GM21360 (cell line): ENCODE data around the gene RAD50.
"Not testable (repeated sequence)": the region's sequence is repeated elsewhere in the genome, so short reads cannot be mapped to it uniquely, and the experiment has no call there.

Experiments used
- ATAC-seq: cut with Tn5 transposase; IDR thresholded peaks from one replicate; pipeline ENCODE4 v1.9.1; 2021; ENCODE audit warnings: mild to moderate bottlenecking, moderate library complexity; ENCODE audit not compliant: unreplicated experiment

RAD50 gene

DNA sequence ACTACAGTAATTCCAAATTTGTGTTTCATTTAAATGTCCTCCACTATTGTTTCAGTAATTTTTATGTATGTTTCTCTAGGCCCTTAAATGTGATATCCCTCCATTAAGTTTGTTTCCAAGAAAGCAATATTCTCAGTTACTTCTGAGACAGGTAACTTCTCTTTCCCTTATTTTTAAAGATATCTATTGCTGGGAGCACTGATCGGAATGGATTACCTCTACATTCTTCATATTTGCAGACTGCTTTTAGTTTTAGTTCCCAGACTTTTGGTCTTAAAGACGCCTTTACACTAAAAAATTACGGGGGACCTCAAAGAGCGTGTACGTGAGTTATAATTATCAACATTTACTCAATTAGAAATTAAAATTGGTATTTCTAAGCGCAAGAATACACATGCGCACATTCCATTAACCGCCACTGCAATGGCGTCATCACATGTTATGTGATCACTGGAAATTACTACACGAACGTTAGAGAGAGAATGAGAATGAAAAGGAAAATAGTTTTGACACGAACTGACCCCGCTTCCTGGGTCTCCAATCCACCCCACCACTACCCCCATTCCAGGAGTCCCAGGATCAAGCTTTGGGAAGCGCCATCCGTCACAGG, 519 bp upstream of the RAD50 start:
- no peak for ATAC-seq

DNA sequence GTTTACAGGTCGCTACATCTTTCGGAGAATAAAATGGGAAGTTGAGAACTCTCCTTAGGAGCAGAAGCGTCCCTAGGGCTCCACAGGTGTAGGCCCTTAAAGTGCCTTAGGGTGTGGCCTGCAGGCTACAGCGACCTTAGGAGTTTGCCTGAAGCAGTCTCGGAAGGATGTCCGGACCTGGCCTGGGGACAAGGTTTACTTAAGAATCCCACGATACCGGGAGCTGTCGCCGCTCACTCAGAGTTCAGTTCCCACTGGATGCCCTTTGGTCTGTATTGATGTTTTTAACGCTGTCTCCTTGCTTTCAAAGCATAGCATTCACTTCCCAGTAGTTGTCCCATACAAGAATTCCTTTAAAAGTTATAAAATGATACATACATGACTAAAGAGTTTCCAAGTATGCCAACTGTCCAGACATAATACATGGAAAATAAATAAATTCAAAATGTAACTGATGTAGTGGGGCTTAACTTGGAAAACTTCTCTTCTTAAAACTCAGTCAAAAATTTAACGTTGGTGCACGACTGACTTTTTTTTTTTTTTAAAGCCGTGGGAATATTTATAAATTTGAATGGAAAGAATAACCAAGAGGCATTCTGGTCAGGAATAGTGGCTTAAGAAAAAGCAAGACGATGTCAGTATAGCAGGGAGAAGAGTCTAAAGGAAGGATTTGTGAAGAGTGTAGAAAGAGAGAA, 848 bp downstream of the RAD50 start:
- ATAC-seq, result peak; percentile 30

DNA sequence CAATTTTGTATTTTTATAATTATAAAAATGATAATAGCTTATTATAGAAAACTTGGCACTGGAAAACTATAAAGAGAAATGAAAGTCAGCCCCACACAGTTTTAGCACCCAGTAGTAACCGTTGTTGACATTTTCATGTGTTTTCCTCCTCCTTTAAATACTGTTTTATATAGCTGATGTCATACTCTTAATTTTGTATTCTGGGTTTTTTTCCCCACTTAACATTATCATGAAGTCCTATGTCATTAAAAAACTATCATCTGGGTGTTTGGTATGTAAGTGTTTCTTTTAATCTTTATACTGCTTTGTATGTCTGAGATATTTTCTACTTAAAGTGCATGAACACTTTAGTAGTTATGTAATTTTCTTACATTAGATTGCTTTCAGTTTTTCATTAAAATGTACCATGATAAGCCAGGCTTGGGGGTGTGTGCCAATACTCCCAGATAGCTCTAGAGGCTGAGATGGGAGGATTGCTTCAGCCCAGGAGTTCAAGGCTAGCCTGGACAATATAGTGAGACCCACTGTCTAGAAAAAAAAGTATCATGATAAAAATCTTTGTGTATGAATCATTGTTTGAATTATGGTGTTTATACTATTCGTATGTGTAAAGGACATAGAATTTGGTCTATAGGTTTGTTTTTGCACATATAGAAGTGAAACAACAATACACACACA, 2.7 kb downstream of the RAD50 start:
- ATAC-seq, result no peak

DNA sequence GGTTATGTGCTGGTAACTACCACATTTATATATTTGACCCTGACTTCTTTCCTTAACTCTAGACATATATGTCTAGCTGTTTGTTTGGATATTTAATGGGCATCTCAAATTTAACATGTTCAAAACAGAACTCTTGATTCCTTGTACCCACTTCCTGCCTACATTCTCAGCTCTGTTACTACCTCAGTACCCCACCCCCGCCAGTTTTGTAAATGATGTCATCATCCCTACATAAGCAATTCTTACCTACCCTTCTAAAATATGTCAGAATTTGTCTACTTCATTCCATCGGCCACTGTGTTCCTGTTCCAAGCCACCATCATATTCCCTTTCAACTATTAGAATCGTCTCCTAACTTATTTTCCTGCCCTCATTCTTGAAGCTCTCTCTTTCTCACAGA, 4.8 kb downstream of the RAD50 start:
- ATAC-seq, result no peak

DNA sequence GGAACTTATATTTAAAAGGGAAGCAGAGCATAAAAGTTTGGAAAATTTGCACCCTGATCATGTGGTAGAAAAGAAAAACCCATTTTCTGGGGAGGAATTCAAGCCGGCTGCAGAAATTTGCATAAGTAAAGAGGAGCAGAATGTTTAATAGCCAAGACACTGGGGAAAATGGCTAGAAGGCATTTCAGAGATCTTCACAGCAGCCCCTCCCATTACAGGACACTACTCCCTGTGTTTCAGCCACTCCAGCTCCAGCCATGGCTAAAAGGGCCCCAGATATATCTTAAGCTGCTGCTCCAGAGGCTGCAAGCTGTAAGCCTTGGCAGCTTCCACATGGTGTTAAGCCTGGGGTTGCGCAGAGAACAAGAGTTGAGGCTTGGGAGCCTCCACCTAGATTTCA, 7.8 kb downstream of the RAD50 start:
- ATAC-seq, result not testable (repeated sequence)

GRCh38 chr5:132566657-132567056, 9.9 kb downstream of the RAD50 start:
- no peak for ATAC-seq

DNA sequence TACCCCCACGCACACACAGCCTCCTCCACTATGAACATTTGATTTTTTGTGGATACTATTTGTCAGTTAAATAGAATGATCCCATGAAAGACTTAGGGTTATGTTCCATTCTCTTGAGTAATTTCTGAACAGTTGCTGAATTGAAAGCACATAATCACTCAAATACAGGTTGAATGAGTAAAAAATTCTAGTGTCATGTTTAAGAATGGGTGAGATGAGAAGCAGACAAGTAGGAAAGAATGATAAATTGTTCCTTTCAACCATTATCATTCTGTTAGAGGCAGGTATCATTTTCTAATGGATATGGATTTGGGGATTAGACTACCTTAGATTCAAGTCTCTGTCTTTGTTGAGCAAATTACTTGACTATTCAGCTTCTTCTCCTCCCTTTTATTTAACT, 19.3 kb downstream of the RAD50 start:
- no peak for ATAC-seq

- ATAC-seq, result not testable (repeated sequence)
Measured at GRCh38 chr5:132584560-132584959, 27.8 kb downstream of the RAD50 start.

- no peak for ATAC-seq
Measured at GRCh38 chr5:132586063-132586462, 29.3 kb downstream of the RAD50 start.

- no peak for ATAC-seq
Measured at GRCh38 chr5:132589467-132589866, 32.7 kb downstream of the RAD50 start.

- ATAC-seq, result no peak
Measured at GRCh38 chr5:132591145-132591544, 34.4 kb downstream of the RAD50 start.

GRCh38 chr5:132592521-132592920, 35.7 kb downstream of the RAD50 start:
- no peak for ATAC-seq

GRCh38 chr5:132594170-132594569, 37.4 kb downstream of the RAD50 start:
- ATAC-seq, result no peak

DNA sequence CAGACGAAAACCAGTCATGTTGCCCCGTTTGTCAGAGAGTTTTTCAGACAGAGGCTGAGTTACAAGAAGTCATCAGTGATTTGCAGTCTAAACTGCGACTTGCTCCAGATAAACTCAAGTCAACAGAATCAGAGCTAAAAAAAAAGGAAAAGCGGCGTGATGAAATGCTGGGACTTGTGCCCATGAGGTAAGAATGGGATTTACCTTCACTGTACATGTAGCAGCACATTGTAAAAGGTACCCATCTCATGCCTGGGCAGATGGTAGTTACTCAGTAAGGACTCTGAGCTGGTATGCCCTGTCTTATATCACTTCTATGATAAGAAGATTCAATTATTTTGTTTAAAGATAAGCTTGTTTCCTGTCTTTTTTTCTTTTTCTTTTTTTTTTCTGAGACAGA, 38.8 kb downstream of the RAD50 start:
- ATAC-seq, result no peak

GRCh38 chr5:132601071-132601728, 44.4 kb downstream of the RAD50 start:
- ATAC-seq, result no peak

GRCh38 chr5:132607095-132607494, 50.3 kb downstream of the RAD50 start:
- no peak for ATAC-seq

GRCh38 chr5:132608107-132608506, 51.3 kb downstream of the RAD50 start:
- ATAC-seq, result no peak

DNA sequence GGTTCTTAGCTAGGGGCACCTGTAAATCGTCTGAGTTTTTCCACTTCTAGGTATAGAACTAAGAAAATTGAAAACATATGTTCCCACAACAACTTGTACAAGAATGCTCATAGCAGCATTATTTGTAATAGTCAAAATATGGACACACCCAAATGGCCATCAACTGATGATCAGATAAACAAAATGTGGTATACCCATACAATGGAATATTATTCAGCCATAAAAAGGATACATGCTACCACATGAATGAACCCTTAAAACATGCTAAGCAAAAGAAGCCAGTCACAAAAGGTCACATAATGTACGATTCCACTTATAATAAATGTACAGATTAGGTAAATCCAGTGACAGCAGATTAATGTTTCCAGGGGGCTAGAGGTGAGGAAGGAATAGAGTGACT, 55.2 kb downstream of the RAD50 start:
- no peak for ATAC-seq

DNA sequence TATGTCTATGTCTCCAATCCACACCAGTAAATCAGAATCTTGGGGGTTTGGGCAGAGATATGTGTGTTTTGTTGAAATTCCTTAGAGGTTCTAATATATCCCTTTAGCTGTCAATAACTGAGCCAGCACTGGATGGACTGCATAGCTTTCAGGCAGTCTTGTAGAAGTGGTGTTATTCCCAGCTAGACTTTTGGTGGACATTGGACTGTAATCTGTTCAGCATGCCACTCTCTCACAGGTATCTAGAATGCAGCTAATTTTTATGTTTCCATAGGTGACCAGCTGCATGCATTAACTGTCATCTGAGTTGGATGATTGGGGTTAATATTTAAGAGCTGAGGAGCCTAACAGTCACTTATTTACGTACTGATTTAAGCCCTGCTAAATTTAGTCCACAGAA, 56.1 kb downstream of the RAD50 start:
- ATAC-seq, result no peak

DNA sequence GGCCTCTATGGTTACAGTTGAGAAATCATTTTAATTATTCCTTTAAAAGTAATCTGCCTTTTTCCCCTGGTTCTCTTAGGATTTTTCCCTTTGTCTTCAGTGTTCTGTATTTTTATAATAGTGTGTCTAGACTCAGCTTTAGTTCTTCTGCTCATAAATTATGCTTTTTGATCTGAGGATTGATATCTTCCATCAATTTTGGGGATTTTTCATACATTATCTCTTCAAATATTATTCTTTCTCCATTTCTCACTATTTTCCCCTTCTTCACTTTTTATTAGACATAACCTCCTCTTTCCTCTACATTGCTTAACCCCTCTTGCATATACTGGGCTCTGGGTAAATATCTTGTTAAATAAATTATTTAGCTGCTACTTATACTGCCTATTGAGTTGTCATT, 64.9 kb downstream of the RAD50 start:
- no peak for ATAC-seq

- ATAC-seq, result no peak
Measured at GRCh38 chr5:132622608-132623007, 65.8 kb downstream of the RAD50 start.

GRCh38 chr5:132627470-132627869, 70.7 kb downstream of the RAD50 start:
- no peak for ATAC-seq
